ENCODE measurements around the gene CD24. TPM values are rescaled to one million over a fixed set of nuclear protein-coding genes. Genes with fewer than 3 reads are reported as not detected.
"Not testable (repeated sequence)": the region's sequence is repeated elsewhere in the genome, so short reads cannot be mapped to it uniquely, and the experiment has no call there.

Gene CD24
- total RNA-seq, 2 experiments from 2014 or later: 198 to 382 TPM

GRCh38 chr6:107009499-107009898 is 35.0 kb upstream of the CD24 start:
- TF ChIP-seq CTCF (conservative IDR thresholded peaks at IDR 0.05; ENCODE audit: low read length): no peak
- TF ChIP-seq EZH2phosphoT487 (IDR thresholded peaks at IDR 0.05; ENCODE audit: borderline replicate concordance, low read depth, low read length): no peak
- ChIA-PET POLR2A (interaction anchor here (0.8 kb wide), 1 partner anchor 8 kb away, joined by 3 read pairs; no protein-coding TSS in a partner anchor), CTCF (ENCODE audit: unreplicated experiment) (no interaction called here)
- H3K4me2 ChIP-seq (ENCODE audit: low read length): no peak overlapping the region
- no peaks in the 10 kb centered on the region for H3K9me3 ChIP-seq (ENCODE audit: low read length)
- no peak overlapping the region for H3K27ac ChIP-seq (ENCODE audit: low read depth, low read length, poor library complexity, severe bottlenecking)
- no peak overlapping the region for H2AFZ ChIP-seq (ENCODE audit: low read length)
- H3K36me3 ChIP-seq (ENCODE audit: insufficient read depth, low read length): no peaks in the 10 kb centered on the region
- no peak overlapping the region for H3K4me3 ChIP-seq (ENCODE audit: low read depth, low read length, poor library complexity, severe bottlenecking)
- no peaks in the 10 kb centered on the region for H4K20me1 ChIP-seq (ENCODE audit: insufficient read depth, low read length)
- H3K4me1 ChIP-seq (ENCODE audit: insufficient read depth, low read length, poor library complexity, severe bottlenecking): no peaks in the 10 kb centered on the region
- no peaks in the 10 kb centered on the region for H3K9me2 ChIP-seq (ENCODE audit: insufficient read depth, low read length)
- no peak for DNase-seq (ENCODE audit: low spot score)
- no peaks in the 10 kb centered on the region for H3K79me2 ChIP-seq (ENCODE audit: insufficient read depth, low read depth, low read length)
- BruUV-seq (replicated peaks): no TSS peak
- intact Hi-C loops (cut with micrococcal nuclease; ENCODE audit: unreplicated experiment): no loop called here

GRCh38 chr6:106997392-106998158 is 23.0 kb upstream of the CD24 start:
- Histone ChIP-seq H3K79me2 (ENCODE audit: insufficient read depth, low read depth, low read length) (no peaks in the 10 kb centered on the region), H3K36me3 (ENCODE audit: insufficient read depth, low read length) (no peaks in the 10 kb centered on the region), H3K9me2 (ENCODE audit: insufficient read depth, low read length) (no peaks in the 10 kb centered on the region), H4K20me1 (ENCODE audit: insufficient read depth, low read length) (no peaks in the 10 kb centered on the region), H3K27ac (ENCODE audit: low read depth, low read length, poor library complexity, severe bottlenecking) (no peak overlapping the region), H3K4me3 (ENCODE audit: low read depth, low read length, poor library complexity, severe bottlenecking) (no peak overlapping the region), H3K9me3 (ENCODE audit: low read length) (no peaks in the 10 kb centered on the region), H3K4me2 (ENCODE audit: low read length) (no peak overlapping the region; the same call in 1 of the 2 replicates), H3K4me1 (ENCODE audit: insufficient read depth, low read length, poor library complexity, severe bottlenecking) (peaks cover 4% of the 10 kb centered on the region), H2AFZ (ENCODE audit: low read length) (peak overlapping the region; percentile 91)
- peak; percentile 87 for DNase-seq (ENCODE audit: low spot score)
- intact Hi-C loops (cut with micrococcal nuclease; ENCODE audit: unreplicated experiment): loop anchor here (1.0 to 5.0 kb wide), 4 partner anchors 18 to 662 kb away; no protein-coding TSS in a partner anchor
- BruUV-seq (replicated peaks): no TSS peak
- peak; percentile 99 for TF ChIP-seq CTCF (conservative IDR thresholded peaks at IDR 0.05; ENCODE audit: low read length)
- no peak for TF ChIP-seq EZH2phosphoT487 (IDR thresholded peaks at IDR 0.05; ENCODE audit: borderline replicate concordance, low read depth, low read length)
- ChIA-PET POLR2A (interaction anchor here (0.5 to 0.7 kb wide), 6 partner anchors 10 to 559 kb away, joined by 3 to 5 read pairs (median 3); no protein-coding TSS in a partner anchor), CTCF (ENCODE audit: unreplicated experiment) (interaction anchor here (0.5 to 1.6 kb wide), 8 partner anchors 17 to 656 kb away, joined by 3 to 5 read pairs (median 4); no protein-coding TSS in a partner anchor)

- Histone ChIP-seq H3K4me1 (ENCODE audit: insufficient read depth, low read length, poor library complexity, severe bottlenecking) (peaks cover 4% of the 10 kb centered on the region), H3K4me3 (ENCODE audit: low read depth, low read length, poor library complexity, severe bottlenecking) (no peak overlapping the region), H3K36me3 (ENCODE audit: insufficient read depth, low read length) (no peaks in the 10 kb centered on the region), H2AFZ (ENCODE audit: low read length) (no peak overlapping the region), H3K27ac (ENCODE audit: low read depth, low read length, poor library complexity, severe bottlenecking) (no peak overlapping the region), H3K79me2 (ENCODE audit: insufficient read depth, low read depth, low read length) (no peaks in the 10 kb centered on the region), H3K9me3 (ENCODE audit: low read length) (no peaks in the 10 kb centered on the region), H3K9me2 (ENCODE audit: insufficient read depth, low read length) (no peaks in the 10 kb centered on the region), H3K4me2 (ENCODE audit: low read length) (no peak overlapping the region), H4K20me1 (ENCODE audit: insufficient read depth, low read length) (no peaks in the 10 kb centered on the region)
- CTCF ChIA-PET (ENCODE audit: unreplicated experiment): no interaction called here
- no peak for DNase-seq (ENCODE audit: low spot score)
- POLR2A ChIA-PET: interaction anchor here (0.5 to 0.9 kb wide), 4 partner anchors 8 to 177 kb away, joined by 3 to 5 read pairs (median 4); no protein-coding TSS in a partner anchor
- BruUV-seq (replicated peaks): no TSS peak
- TF ChIP-seq EZH2phosphoT487 (IDR thresholded peaks at IDR 0.05; ENCODE audit: borderline replicate concordance, low read depth, low read length) (no peak), CTCF (conservative IDR thresholded peaks at IDR 0.05; ENCODE audit: low read length) (no peak)
- intact Hi-C loops (cut with micrococcal nuclease; ENCODE audit: unreplicated experiment): loop anchor here (5.0 kb wide), 1 partner anchor 428 kb away; no protein-coding TSS in a partner anchor
These were observed 21.1 kb upstream of the CD24 start for GRCh38 chr6:106995640-106996039.

- intact Hi-C loops (cut with micrococcal nuclease; ENCODE audit: unreplicated experiment); H3K9me3 ChIP-seq (ENCODE audit: low read length); BruUV-seq (replicated peaks); H3K4me2 ChIP-seq (ENCODE audit: low read length); H2AFZ ChIP-seq (ENCODE audit: low read length); H3K79me2 ChIP-seq (ENCODE audit: insufficient read depth, low read depth, low read length); CTCF ChIA-PET (ENCODE audit: unreplicated experiment); H4K20me1 ChIP-seq (ENCODE audit: insufficient read depth, low read length); DNase-seq (ENCODE audit: low spot score); H3K27ac ChIP-seq (ENCODE audit: low read depth, low read length, poor library complexity, severe bottlenecking); H3K4me3 ChIP-seq (ENCODE audit: low read depth, low read length, poor library complexity, severe bottlenecking); H3K4me1 ChIP-seq (ENCODE audit: insufficient read depth, low read length, poor library complexity, severe bottlenecking); H3K9me2 ChIP-seq (ENCODE audit: insufficient read depth, low read length); H3K36me3 ChIP-seq (ENCODE audit: insufficient read depth, low read length): not testable (repeated sequence)
- POLR2A ChIA-PET: interaction anchor here (0.6 to 0.9 kb wide), 2 partner anchors 10 to 71 kb away, joined by 3 to 4 read pairs; no protein-coding TSS in a partner anchor
These were observed 15.2 kb upstream of the CD24 start for GRCh38 chr6:106989737-106990136.

Measured in OCI-LY7 (cell line).